Measurements from ENCODE around the gene SLC51B.

DNA sequence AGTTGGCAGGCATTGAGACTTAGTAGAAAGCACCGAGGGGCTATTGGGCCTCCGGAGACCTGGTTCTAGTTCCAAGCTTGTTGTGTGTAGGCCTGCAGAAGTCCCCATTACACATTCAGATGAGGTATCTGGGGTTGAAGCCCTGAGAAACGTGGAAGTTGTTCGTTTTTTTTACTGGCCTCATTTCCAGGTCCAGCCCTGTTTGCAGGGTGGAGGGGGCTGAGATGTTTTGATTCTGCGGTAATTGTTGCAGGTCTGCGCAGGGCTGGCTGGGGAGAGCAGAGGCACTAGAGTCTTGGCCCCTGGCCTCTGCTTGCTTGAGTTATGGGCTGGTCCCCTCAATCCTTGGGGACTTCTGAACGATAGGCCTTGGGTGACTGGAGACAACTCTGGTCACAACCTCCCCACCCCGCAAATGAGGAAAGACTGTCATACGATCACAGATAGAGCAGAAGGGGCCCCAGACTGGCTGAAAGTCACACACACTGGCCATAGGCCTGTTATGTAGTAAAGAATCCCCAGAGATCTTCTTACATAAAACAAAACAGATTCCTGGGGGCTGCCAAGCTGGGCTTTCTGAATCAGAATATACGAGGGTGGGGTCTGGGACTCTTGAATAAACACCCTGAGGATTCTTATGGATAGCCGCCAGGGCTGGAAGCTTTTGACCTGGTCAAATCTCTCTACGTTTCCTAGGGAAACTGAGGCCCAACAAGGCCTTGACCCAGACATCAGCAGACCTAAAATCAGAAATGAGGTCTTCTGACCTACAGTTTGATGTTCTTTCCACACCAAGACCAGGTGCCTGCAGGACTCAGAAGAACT, 47.0 kb downstream of the SLC51B start:
- TF ChIP-seq NFYB (IDR thresholded peaks at IDR 0.05; ENCODE audit: insufficient read depth, low read depth, low read length): no peak
- TF ChIP-seq, protein P1, sequence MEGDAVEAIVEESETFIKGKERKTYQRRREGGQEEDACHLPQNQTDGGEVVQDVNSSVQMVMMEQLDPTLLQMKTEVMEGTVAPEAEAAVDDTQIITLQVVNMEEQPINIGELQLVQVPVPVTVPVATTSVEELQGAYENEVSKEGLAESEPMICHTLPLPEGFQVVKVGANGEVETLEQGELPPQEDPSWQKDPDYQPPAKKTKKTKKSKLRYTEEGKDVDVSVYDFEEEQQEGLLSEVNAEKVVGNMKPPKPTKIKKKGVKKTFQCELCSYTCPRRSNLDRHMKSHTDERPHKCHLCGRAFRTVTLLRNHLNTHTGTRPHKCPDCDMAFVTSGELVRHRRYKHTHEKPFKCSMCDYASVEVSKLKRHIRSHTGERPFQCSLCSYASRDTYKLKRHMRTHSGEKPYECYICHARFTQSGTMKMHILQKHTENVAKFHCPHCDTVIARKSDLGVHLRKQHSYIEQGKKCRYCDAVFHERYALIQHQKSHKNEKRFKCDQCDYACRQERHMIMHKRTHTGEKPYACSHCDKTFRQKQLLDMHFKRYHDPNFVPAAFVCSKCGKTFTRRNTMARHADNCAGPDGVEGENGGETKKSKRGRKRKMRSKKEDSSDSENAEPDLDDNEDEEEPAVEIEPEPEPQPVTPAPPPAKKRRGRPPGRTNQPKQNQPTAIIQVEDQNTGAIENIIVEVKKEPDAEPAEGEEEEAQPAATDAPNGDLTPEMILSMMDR (IDR thresholded peaks at IDR 0.05 in 2 of 3, conservative IDR thresholded peaks at IDR 0.05 in 1 of 3; ENCODE audit: control insufficient read depth in 2 of 3, extremely low read depth in 1 of 3, insufficient read depth in 1 of 3, low read depth in 3 of 3, low read length in 3 of 3): no peak
- TF ChIP-seq NFYA (IDR thresholded peaks at IDR 0.05; ENCODE audit: borderline replicate concordance, low read depth, low read length): no peak
- TF ChIP-seq KLF5 (IDR thresholded peaks at IDR 0.05; ENCODE audit: partially characterized antibody): no peak
- TF ChIP-seq NR2C2 (IDR thresholded peaks at IDR 0.05; ENCODE audit: borderline replicate concordance, control insufficient read depth, insufficient read length, low read depth): no peak
- TF ChIP-seq, protein P2, sequence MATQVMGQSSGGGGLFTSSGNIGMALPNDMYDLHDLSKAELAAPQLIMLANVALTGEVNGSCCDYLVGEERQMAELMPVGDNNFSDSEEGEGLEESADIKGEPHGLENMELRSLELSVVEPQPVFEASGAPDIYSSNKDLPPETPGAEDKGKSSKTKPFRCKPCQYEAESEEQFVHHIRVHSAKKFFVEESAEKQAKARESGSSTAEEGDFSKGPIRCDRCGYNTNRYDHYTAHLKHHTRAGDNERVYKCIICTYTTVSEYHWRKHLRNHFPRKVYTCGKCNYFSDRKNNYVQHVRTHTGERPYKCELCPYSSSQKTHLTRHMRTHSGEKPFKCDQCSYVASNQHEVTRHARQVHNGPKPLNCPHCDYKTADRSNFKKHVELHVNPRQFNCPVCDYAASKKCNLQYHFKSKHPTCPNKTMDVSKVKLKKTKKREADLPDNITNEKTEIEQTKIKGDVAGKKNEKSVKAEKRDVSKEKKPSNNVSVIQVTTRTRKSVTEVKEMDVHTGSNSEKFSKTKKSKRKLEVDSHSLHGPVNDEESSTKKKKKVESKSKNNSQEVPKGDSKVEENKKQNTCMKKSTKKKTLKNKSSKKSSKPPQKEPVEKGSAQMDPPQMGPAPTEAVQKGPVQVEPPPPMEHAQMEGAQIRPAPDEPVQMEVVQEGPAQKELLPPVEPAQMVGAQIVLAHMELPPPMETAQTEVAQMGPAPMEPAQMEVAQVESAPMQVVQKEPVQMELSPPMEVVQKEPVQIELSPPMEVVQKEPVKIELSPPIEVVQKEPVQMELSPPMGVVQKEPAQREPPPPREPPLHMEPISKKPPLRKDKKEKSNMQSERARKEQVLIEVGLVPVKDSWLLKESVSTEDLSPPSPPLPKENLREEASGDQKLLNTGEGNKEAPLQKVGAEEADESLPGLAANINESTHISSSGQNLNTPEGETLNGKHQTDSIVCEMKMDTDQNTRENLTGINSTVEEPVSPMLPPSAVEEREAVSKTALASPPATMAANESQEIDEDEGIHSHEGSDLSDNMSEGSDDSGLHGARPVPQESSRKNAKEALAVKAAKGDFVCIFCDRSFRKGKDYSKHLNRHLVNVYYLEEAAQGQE (IDR thresholded peaks at IDR 0.05; ENCODE audit: low read depth, low read length): no peak
- TF ChIP-seq EZH2 (IDR thresholded peaks at IDR 0.05; ENCODE audit: borderline replicate concordance, control insufficient read depth, low read depth, low read length): no peak
- no peak for TF ChIP-seq SMAD5 (IDR thresholded peaks at IDR 0.05; ENCODE audit: low read depth)
- TF ChIP-seq, protein P3, sequence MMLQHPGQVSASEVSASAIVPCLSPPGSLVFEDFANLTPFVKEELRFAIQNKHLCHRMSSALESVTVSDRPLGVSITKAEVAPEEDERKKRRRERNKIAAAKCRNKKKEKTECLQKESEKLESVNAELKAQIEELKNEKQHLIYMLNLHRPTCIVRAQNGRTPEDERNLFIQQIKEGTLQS (IDR thresholded peaks at IDR 0.05; ENCODE audit: borderline replicate concordance, extremely low read depth, low read depth, low read length): no peak
